Liver (tissue), 9 donors: ENCODE measurements around the gene PKP1. TPM values are rescaled to one million over a fixed set of nuclear protein-coding genes. Genes with fewer than 3 reads are reported as not detected.

Source experiments
- DNase-seq: peaks from one replicate; pipeline ENCODE4 v3.0.0-alpha.2; 2017; ENCODE audit warnings: low spot score
- H3K27ac ChIP-seq, 2 donors: one replicate each; pipeline ENCODE4 v1.7.0; 2013; ENCODE audit warnings: inconsistent platforms in 2 of 2, low read length in 2 of 2, control low read depth in 1 of 2, low read depth in 1 of 2, mild to moderate bottlenecking in 1 of 2
- H3K27me3 ChIP-seq, 4 donors: one replicate each; pipeline versions ENCODE4 v1.6.1 to v1.7.0; 2013; ENCODE audit warnings: low read length in 3 of 4, inconsistent platforms in 1 of 4, mild to moderate bottlenecking in 1 of 4, moderate library complexity in 1 of 4; ENCODE audit not compliant: control insufficient read depth in 4 of 4, insufficient read depth in 4 of 4
- H3K36me3 ChIP-seq, 4 donors: one replicate each; pipeline versions ENCODE4 v1.6.1 to v1.7.0; 2013; ENCODE audit warnings: low read length in 3 of 4, mild to moderate bottlenecking in 3 of 4, low read depth in 1 of 4, moderate library complexity in 1 of 4; ENCODE audit not compliant: control insufficient read depth in 4 of 4, insufficient read depth in 3 of 4
- H3K4me1 ChIP-seq, 4 donors: one replicate each; pipeline versions ENCODE4 v1.6.1 to v1.7.0; 2013; ENCODE audit warnings: low read length in 3 of 4, mild to moderate bottlenecking in 3 of 4, moderate library complexity in 1 of 4; ENCODE audit not compliant: control insufficient read depth in 4 of 4, insufficient read depth in 4 of 4
- H3K4me3 ChIP-seq, 3 donors: one replicate each; pipeline versions ENCODE4 v1.6.1 to v1.7.0; 2013; ENCODE audit warnings: low read length in 3 of 3, control low read depth in 1 of 3, low read depth in 1 of 3, mild to moderate bottlenecking in 1 of 3
- H3K9ac ChIP-seq, 2 donors: one replicate each; pipeline ENCODE4 v1.7.0; 2013; ENCODE audit warnings: low read length in 2 of 2, mild to moderate bottlenecking in 2 of 2, moderate library complexity in 2 of 2, control low read depth in 1 of 2, low read depth in 1 of 2
- H3K9me3 ChIP-seq, 4 donors: one replicate each; pipeline versions ENCODE4 v1.6.1 to v1.7.0; 2013; ENCODE audit warnings: low read length in 3 of 4; ENCODE audit not compliant: control insufficient read depth in 4 of 4
- EGR1 ChIP-seq, 2 donors: IDR thresholded peaks; 2 replicates each; pipeline ENCODE4 v1.6.1; 2016 to 2018; ENCODE audit warnings: antibody characterized with exemption in 2 of 2, low read depth in 2 of 2
- FOXA1 ChIP-seq: IDR thresholded peaks from 2 replicates; pipeline ENCODE4 v1.6.1; 2016; ENCODE audit warnings: antibody characterized with exemption
- GABPA ChIP-seq, 2 donors: IDR thresholded peaks in 1 of 2; conservative IDR thresholded peaks in 1 of 2; 2 replicates each; pipeline ENCODE4 v1.6.1; 2016; ENCODE audit warnings: antibody characterized with exemption in 2 of 2, mild to moderate bottlenecking in 1 of 2, moderate library complexity in 1 of 2
- HNF4A ChIP-seq, 2 donors: conservative IDR thresholded peaks; 2 replicates each; pipeline ENCODE4 v1.6.1; 2016; ENCODE audit warnings: antibody characterized with exemption in 2 of 2, mild to moderate bottlenecking in 2 of 2
- HNF4G ChIP-seq: IDR thresholded peaks from 2 replicates; pipeline ENCODE4 v1.6.1; 2016; ENCODE audit warnings: antibody characterized with exemption
- JUND ChIP-seq, 2 donors: IDR thresholded peaks; 2 replicates each; pipeline ENCODE4 v1.6.1; 2016; ENCODE audit warnings: antibody characterized with exemption in 2 of 2
- NR2F2 ChIP-seq: IDR thresholded peaks from 2 replicates; pipeline ENCODE4 v1.6.1; 2016; ENCODE audit warnings: antibody characterized with exemption
- RAD21 ChIP-seq, 2 donors: IDR thresholded peaks; 2 replicates each; pipeline ENCODE4 v1.6.1; 2016; ENCODE audit warnings: antibody characterized with exemption in 2 of 2, mild to moderate bottlenecking in 2 of 2
- RXRA ChIP-seq, 2 donors: IDR thresholded peaks; 2 replicates each; pipeline ENCODE4 v1.6.1; 2017 to 2018; ENCODE audit warnings: antibody characterized with exemption in 2 of 2, mild to moderate bottlenecking in 1 of 2
- SP1 ChIP-seq: IDR thresholded peaks from 2 replicates; pipeline ENCODE4 v1.6.1; 2018; ENCODE audit warnings: antibody characterized with exemption, mild to moderate bottlenecking
- TAF1 ChIP-seq: conservative IDR thresholded peaks from 2 replicates; pipeline ENCODE4 v1.6.1; 2016; ENCODE audit warnings: antibody characterized with exemption, mild to moderate bottlenecking
- YY1 ChIP-seq: IDR thresholded peaks from 2 replicates; pipeline ENCODE4 v1.6.1; 2016; ENCODE audit warnings: antibody characterized with exemption, mild to moderate bottlenecking
- WGBS: extraction: QIAGEN DNeasy Blood & Tissue Kit; methylation state at CpG from one replicate; pipeline ENCODE4 v1.1.7; 2013; 5-methylcytosine and 5-hydroxymethylcytosine counted together
- polyA plus RNA-seq, 2 donors: library from polyadenylated mRNA; stranded (reverse) in 1 of 2; unstranded in 1 of 2; fragments of 200-250 nt in 1 of 2; fragments of >200 nt in 1 of 2; fragmentation: Nextera tagmentation in 1 of 2; extraction: Ambion mirVana in 1 of 2; gene quantifications; one replicate each; pipeline versions ENCODE4 v1.2.1 to v1.2.3, GENCODE V29; 2013 to 2015
- total RNA-seq, 2 donors: library from RNA; depleted of rRNA; stranded (reverse); fragments of >200 nt; gene quantifications; one replicate each; pipeline ENCODE4 v1.2.3, GENCODE V29; 2014
- TF ChIP-seq, protein P1 (sequence below): IDR thresholded peaks from 2 replicates; pipeline ENCODE4 v1.6.1; 2016; ENCODE audit warnings: antibody characterized with exemption, mild to moderate bottlenecking
- TF ChIP-seq, protein P2 (sequence below): fragments of 150-350 bp; IDR thresholded peaks from 2 replicates; pipeline ENCODE4 v1.5.1; 2017; ENCODE audit warnings: improper control_type of control experiment, low read depth, low read length; ENCODE audit not compliant: missing input control
- TF ChIP-seq, protein P3 (sequence below): IDR thresholded peaks from 2 replicates; pipeline ENCODE4 v1.6.1; 2016; ENCODE audit warnings: antibody characterized with exemption
- TF ChIP-seq, protein P4 (sequence below): IDR thresholded peaks from 2 replicates; pipeline ENCODE4 v1.6.1; 2016; ENCODE audit warnings: antibody characterized with exemption
- TF ChIP-seq, protein P5 (sequence below): IDR thresholded peaks from 2 replicates; pipeline ENCODE4 v1.6.1; 2016; ENCODE audit warnings: antibody characterized with exemption
- donor health status: healthy.
- donor health status: healthy.
- donor health status: healthy.
- donor health status: healthy.
- donor health status: healthy.

The PKP1 gene
- total and polyA plus RNA-seq, 4 donors, result 0.01 TPM; not detected in 3

DNA sequence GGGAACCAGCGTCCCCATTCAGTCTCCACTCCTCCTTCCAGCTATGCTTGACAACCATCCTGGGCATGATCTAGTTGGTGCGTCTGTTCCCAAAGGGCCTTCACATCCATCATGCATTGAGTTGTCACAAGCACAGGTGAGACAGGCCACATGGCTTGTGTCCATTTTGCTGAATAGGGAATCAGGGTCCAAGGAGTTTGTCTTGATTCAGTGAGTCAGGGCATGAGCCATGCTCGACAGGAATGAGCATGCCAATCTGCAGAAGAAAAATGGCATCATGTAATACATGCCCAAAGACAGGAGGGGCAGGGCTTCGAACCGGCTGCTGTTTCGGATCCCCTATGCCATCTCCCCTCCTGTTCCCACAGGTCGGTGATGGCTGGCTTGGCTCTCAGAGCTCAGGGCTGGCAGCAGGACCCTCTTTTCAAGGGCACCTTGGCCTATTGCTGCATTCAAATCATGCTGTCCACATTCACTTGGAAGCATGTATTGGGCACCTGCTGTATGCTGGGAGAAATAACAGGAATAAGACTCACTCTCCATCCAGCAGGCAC is 44.5 kb downstream of the PKP1 start (continued):
- TF ChIP-seq, protein P1, sequence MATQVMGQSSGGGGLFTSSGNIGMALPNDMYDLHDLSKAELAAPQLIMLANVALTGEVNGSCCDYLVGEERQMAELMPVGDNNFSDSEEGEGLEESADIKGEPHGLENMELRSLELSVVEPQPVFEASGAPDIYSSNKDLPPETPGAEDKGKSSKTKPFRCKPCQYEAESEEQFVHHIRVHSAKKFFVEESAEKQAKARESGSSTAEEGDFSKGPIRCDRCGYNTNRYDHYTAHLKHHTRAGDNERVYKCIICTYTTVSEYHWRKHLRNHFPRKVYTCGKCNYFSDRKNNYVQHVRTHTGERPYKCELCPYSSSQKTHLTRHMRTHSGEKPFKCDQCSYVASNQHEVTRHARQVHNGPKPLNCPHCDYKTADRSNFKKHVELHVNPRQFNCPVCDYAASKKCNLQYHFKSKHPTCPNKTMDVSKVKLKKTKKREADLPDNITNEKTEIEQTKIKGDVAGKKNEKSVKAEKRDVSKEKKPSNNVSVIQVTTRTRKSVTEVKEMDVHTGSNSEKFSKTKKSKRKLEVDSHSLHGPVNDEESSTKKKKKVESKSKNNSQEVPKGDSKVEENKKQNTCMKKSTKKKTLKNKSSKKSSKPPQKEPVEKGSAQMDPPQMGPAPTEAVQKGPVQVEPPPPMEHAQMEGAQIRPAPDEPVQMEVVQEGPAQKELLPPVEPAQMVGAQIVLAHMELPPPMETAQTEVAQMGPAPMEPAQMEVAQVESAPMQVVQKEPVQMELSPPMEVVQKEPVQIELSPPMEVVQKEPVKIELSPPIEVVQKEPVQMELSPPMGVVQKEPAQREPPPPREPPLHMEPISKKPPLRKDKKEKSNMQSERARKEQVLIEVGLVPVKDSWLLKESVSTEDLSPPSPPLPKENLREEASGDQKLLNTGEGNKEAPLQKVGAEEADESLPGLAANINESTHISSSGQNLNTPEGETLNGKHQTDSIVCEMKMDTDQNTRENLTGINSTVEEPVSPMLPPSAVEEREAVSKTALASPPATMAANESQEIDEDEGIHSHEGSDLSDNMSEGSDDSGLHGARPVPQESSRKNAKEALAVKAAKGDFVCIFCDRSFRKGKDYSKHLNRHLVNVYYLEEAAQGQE, result no peak

DNA sequence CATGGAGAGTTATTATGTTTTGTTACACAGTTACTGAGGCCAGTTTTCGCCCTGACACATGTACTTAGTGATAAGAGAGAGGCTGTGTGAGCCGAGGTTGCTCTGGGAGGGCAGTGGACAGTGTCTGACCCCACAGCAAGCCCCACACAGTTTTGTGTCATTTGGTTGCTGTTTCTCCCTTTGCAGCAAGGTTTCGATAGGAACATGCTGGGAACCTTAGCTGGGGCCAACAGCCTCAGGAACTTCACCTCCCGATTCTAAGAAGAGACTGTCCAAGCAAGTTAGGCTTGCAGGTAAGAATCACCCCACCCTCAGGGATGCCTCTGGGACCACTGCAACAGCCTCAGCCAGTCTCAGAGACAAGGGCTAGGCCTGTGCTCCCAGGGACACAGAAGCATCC is 45.3 kb downstream of the PKP1 start:
- no peak overlapping the region for H3K9ac ChIP-seq
- no peak overlapping the region for H3K4me3 ChIP-seq
- H3K9me3 ChIP-seq, result no peaks in the 10 kb centered on the region
- no peaks in the 10 kb centered on the region for H3K27me3 ChIP-seq
- H3K27ac ChIP-seq, result no peak overlapping the region
- 75% methylated on average over 4 of the region's 4 CpGs for WGBS
- TF ChIP-seq, protein P2, sequence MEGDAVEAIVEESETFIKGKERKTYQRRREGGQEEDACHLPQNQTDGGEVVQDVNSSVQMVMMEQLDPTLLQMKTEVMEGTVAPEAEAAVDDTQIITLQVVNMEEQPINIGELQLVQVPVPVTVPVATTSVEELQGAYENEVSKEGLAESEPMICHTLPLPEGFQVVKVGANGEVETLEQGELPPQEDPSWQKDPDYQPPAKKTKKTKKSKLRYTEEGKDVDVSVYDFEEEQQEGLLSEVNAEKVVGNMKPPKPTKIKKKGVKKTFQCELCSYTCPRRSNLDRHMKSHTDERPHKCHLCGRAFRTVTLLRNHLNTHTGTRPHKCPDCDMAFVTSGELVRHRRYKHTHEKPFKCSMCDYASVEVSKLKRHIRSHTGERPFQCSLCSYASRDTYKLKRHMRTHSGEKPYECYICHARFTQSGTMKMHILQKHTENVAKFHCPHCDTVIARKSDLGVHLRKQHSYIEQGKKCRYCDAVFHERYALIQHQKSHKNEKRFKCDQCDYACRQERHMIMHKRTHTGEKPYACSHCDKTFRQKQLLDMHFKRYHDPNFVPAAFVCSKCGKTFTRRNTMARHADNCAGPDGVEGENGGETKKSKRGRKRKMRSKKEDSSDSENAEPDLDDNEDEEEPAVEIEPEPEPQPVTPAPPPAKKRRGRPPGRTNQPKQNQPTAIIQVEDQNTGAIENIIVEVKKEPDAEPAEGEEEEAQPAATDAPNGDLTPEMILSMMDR, result no peak
- TF ChIP-seq NR2F2, result no peak
- TF ChIP-seq HNF4G, result no peak
- no peak for TF ChIP-seq FOXA1
- TF ChIP-seq RAD21 (IDR thresholded peaks at IDR 0.05), result no peak
- TF ChIP-seq RXRA (IDR thresholded peaks at IDR 0.05), result no peak
- TF ChIP-seq SP1, result no peak
- TF ChIP-seq, protein P3, sequence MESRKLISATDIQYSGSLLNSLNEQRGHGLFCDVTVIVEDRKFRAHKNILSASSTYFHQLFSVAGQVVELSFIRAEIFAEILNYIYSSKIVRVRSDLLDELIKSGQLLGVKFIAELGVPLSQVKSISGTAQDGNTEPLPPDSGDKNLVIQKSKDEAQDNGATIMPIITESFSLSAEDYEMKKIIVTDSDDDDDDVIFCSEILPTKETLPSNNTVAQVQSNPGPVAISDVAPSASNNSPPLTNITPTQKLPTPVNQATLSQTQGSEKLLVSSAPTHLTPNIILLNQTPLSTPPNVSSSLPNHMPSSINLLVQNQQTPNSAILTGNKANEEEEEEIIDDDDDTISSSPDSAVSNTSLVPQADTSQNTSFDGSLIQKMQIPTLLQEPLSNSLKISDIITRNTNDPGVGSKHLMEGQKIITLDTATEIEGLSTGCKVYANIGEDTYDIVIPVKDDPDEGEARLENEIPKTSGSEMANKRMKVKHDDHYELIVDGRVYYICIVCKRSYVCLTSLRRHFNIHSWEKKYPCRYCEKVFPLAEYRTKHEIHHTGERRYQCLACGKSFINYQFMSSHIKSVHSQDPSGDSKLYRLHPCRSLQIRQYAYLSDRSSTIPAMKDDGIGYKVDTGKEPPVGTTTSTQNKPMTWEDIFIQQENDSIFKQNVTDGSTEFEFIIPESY, result no peak
- no peak for TF ChIP-seq EGR1 (IDR thresholded peaks at IDR 0.05; ENCODE audit: low read depth in 2 of 2)
- TF ChIP-seq, protein P4, sequence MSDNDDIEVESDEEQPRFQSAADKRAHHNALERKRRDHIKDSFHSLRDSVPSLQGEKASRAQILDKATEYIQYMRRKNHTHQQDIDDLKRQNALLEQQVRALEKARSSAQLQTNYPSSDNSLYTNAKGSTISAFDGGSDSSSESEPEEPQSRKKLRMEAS, result no peak
- no peak for TF ChIP-seq YY1
- TF ChIP-seq GABPA (IDR thresholded peaks at IDR 0.05 in 1 of 2, conservative IDR thresholded peaks at IDR 0.05 in 1 of 2), result no peak
- H3K36me3 ChIP-seq, result no peaks in the 10 kb centered on the region
- H3K4me1 ChIP-seq, result no peaks in the 10 kb centered on the region
- no peak for DNase-seq

DNA sequence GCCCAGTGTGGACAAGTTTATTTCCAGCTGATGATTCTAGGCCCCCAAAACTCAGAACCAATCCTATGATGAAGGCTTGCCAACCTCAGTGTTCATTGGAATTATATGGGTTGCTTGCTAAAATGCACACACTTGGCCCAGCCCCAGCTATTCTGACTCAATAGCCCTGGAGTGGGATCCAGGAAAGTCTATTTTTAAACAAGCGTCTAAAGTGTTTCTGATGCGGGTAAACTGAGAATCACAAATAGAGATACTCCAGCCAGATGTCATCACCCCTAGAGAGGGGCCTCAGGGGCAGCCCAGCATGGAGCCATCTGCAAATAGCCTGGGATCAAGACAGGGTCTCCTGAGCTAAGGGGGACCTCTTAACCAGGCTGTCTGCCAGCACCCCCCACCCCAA is 46.0 kb downstream of the PKP1 start:
- no peak overlapping the region for H3K9ac ChIP-seq
- H3K27ac ChIP-seq, result no peak overlapping the region
- H3K27me3 ChIP-seq, result no peaks in the 10 kb centered on the region
- 87% methylated on average over 2 of the region's 2 CpGs for WGBS
- no peaks in the 10 kb centered on the region for H3K4me1 ChIP-seq
- no peak for DNase-seq
- no peak for TF ChIP-seq YY1
- TF ChIP-seq EGR1 (IDR thresholded peaks at IDR 0.05; ENCODE audit: low read depth in 2 of 2), result no peak
- TF ChIP-seq HNF4G, result no peak
- TF ChIP-seq, protein P4, result no peak
- no peak for TF ChIP-seq FOXA1
- no peak for TF ChIP-seq GABPA (IDR thresholded peaks at IDR 0.05 in 1 of 2, conservative IDR thresholded peaks at IDR 0.05 in 1 of 2)
- no peak for TF ChIP-seq RXRA (IDR thresholded peaks at IDR 0.05)
- TF ChIP-seq HNF4A (conservative IDR thresholded peaks at IDR 0.05), result no peak
- TF ChIP-seq, protein P5, sequence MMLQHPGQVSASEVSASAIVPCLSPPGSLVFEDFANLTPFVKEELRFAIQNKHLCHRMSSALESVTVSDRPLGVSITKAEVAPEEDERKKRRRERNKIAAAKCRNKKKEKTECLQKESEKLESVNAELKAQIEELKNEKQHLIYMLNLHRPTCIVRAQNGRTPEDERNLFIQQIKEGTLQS, result no peak
- no peak for TF ChIP-seq RAD21 (IDR thresholded peaks at IDR 0.05)
- TF ChIP-seq JUND (IDR thresholded peaks at IDR 0.05), result no peak
- no peak for TF ChIP-seq NR2F2
- no peak for TF ChIP-seq SP1
- TF ChIP-seq TAF1, result no peak
- TF ChIP-seq, protein P2, result no peak
- no peak overlapping the region for H3K4me3 ChIP-seq
- no peaks in the 10 kb centered on the region for H3K9me3 ChIP-seq
- H3K36me3 ChIP-seq, result no peaks in the 10 kb centered on the region
